Activated CD4-positive, alpha-beta T cell treated with anti-CD3 and anti-CD28 coated beads, Interleukin-2, amount 10 ng/mL, durations not matched to agents 24 days and 14 days (primary cell): Measurements from ENCODE around the gene M1AP. TPM values are rescaled to one million over a fixed set of nuclear protein-coding genes. Genes with fewer than 3 reads are reported as not detected.

ENCODE experiments used
- DNase-seq: peaks from one replicate; pipeline ENCODE4 v3.0.0; 2022
- H3K27ac Mint-ChIP-seq: one replicate; pipeline ENCODE4 v1.8.0; 2022; ENCODE audit warnings: mild to moderate bottlenecking, mixed read lengths
- H3K27me3 Mint-ChIP-seq: one replicate; pipeline ENCODE4 v1.8.0; 2022; ENCODE audit warnings: mixed read lengths
- H3K36me3 Mint-ChIP-seq: one replicate; pipeline ENCODE4 v1.8.0; 2022; ENCODE audit warnings: low read depth, mild to moderate bottlenecking, mixed read lengths
- H3K4me1 Mint-ChIP-seq: one replicate; pipeline ENCODE4 v1.8.0; 2021; ENCODE audit warnings: mixed read lengths
- H3K4me3 Mint-ChIP-seq: one replicate; pipeline ENCODE4 v1.8.0; 2022; ENCODE audit warnings: mild to moderate bottlenecking, moderate library complexity, mixed read lengths
- H3K9me3 Mint-ChIP-seq: one replicate; pipeline ENCODE4 v1.8.0; 2021; ENCODE audit warnings: mixed read lengths
- intact Hi-C: fragments of 100-400 bp; cut with micrococcal nuclease; formaldehyde crosslinking; loops from one replicate; pipeline ENCODE4 v1.15.1; 2023
- total RNA-seq: library from RNA; stranded (reverse); gene quantifications from 2 replicates; pipeline ENCODE4 v1.2.3, GENCODE V29; 2022

The M1AP gene
- total RNA-seq, 1 donor from 2014 or later, result not detected

- Mint-ChIP-seq H3K9me3 (no peaks in the 10 kb centered on the region), H3K27ac (no peak overlapping the region), H3K36me3 (peaks cover 3% of the 10 kb centered on the region), H3K27me3 (no peaks in the 10 kb centered on the region), H3K4me3 (no peak overlapping the region), H3K4me1 (no peaks in the 10 kb centered on the region)
- intact Hi-C loops, result no loop called here
- DNase-seq, result no peak
Observed at GRCh38 chr2:74675090-74675489, 27.0 kb upstream of the M1AP start.

GRCh38 chr2:74673826-74674528, 25.8 kb upstream of the M1AP start:
- Mint-ChIP-seq H3K4me1 (no peaks in the 10 kb centered on the region), H3K27me3 (no peaks in the 10 kb centered on the region), H3K36me3 (peaks cover 3% of the 10 kb centered on the region), H3K9me3 (no peaks in the 10 kb centered on the region), H3K27ac (no peak overlapping the region), H3K4me3 (no peak overlapping the region)
- no peak for DNase-seq
- intact Hi-C loops, result no loop called here

- H3K36me3 Mint-ChIP-seq, result peaks cover 1% of the 10 kb centered on the region
- H3K27me3 Mint-ChIP-seq, result no peaks in the 10 kb centered on the region
- H3K27ac Mint-ChIP-seq, result no peak overlapping the region
- H3K9me3 Mint-ChIP-seq, result no peaks in the 10 kb centered on the region
- intact Hi-C loops, result no loop called here
- no peak overlapping the region for H3K4me3 Mint-ChIP-seq
- H3K4me1 Mint-ChIP-seq, result no peaks in the 10 kb centered on the region
- no peak for DNase-seq
Observed at GRCh38 chr2:74671479-74671878, 23.3 kb upstream of the M1AP start.

GRCh38 chr2:74670263-74670662, 22.1 kb upstream of the M1AP start:
- H3K36me3 Mint-ChIP-seq, result no peaks in the 10 kb centered on the region
- H3K4me1 Mint-ChIP-seq, result no peaks in the 10 kb centered on the region
- no peaks in the 10 kb centered on the region for H3K27me3 Mint-ChIP-seq
- H3K27ac Mint-ChIP-seq, result no peak overlapping the region
- H3K4me3 Mint-ChIP-seq, result no peak overlapping the region
- H3K9me3 Mint-ChIP-seq, result no peaks in the 10 kb centered on the region
- intact Hi-C loops, result no loop called here
- DNase-seq, result no peak

GRCh38 chr2:74668087-74668486, 20.0 kb upstream of the M1AP start:
- H3K9me3 Mint-ChIP-seq, result no peaks in the 10 kb centered on the region
- no peaks in the 10 kb centered on the region for H3K4me1 Mint-ChIP-seq
- intact Hi-C loops, result no loop called here
- no peak for DNase-seq
- H3K27ac Mint-ChIP-seq, result no peak overlapping the region
- H3K36me3 Mint-ChIP-seq, result no peaks in the 10 kb centered on the region
- H3K27me3 Mint-ChIP-seq, result no peaks in the 10 kb centered on the region
- H3K4me3 Mint-ChIP-seq, result no peak overlapping the region

GRCh38 chr2:74659462-74659861, 11.3 kb upstream of the M1AP start:
- Mint-ChIP-seq H3K36me3 (no peaks in the 10 kb centered on the region), H3K4me1 (peaks cover 6% of the 10 kb centered on the region), H3K27ac (no peak overlapping the region), H3K9me3 (no peaks in the 10 kb centered on the region), H3K4me3 (no peak overlapping the region), H3K27me3 (peaks cover 13% of the 10 kb centered on the region)
- intact Hi-C loops, result no loop called here
- DNase-seq, result peak; percentile 39

GRCh38 chr2:74658516-74658915, 10.4 kb upstream of the M1AP start:
- peak; percentile 32 for DNase-seq
- Mint-ChIP-seq H3K9me3 (no peaks in the 10 kb centered on the region), H3K27ac (no peak overlapping the region), H3K4me3 (no peak overlapping the region), H3K4me1 (peaks cover 10% of the 10 kb centered on the region), H3K36me3 (no peaks in the 10 kb centered on the region), H3K27me3 (peaks cover 13% of the 10 kb centered on the region)
- intact Hi-C loops, result no loop called here

GRCh38 chr2:74655579-74655978, 7.4 kb upstream of the M1AP start:
- DNase-seq, result peak; percentile 52
- Mint-ChIP-seq H3K27me3 (peaks cover 13% of the 10 kb centered on the region), H3K36me3 (no peaks in the 10 kb centered on the region), H3K4me3 (peak overlapping the region; percentile 84), H3K4me1 (peaks cover 10% of the 10 kb centered on the region), H3K9me3 (peaks cover 2% of the 10 kb centered on the region), H3K27ac (no peak overlapping the region)
- intact Hi-C loops, result loop anchor here (2.0 kb wide), 1 partner anchor 181 kb away; no protein-coding TSS in a partner anchor

- H3K27me3 Mint-ChIP-seq, result peaks cover 17% of the 10 kb centered on the region
- peaks cover 2% of the 10 kb centered on the region for H3K9me3 Mint-ChIP-seq
- H3K4me3 Mint-ChIP-seq, result peak within 1 kb of the TSS; percentile 84
- peak; percentile 98 for DNase-seq
- peaks cover 10% of the 10 kb centered on the region for H3K4me1 Mint-ChIP-seq
- H3K27ac Mint-ChIP-seq, result peak within 1 kb of the TSS; percentile 38
- H3K36me3 Mint-ChIP-seq, result no peaks in the 10 kb centered on the region
- intact Hi-C loops, result loop anchor here (2.0 kb wide), 1 partner anchor 183 kb away; no protein-coding TSS in a partner anchor
Observed at GRCh38 chr2:74653985-74654882, 6.1 kb upstream of the M1AP start, which contains the start of gene SEMA4F. Gene SEMA4F (plus strand): TSS chr2:74654247. CDS start chr2:74654377, 130 bp downstream.

- Mint-ChIP-seq H3K4me1 (peaks cover 10% of the 10 kb centered on the region), H3K4me3 (peak overlapping the region; percentile 84), H3K36me3 (no peaks in the 10 kb centered on the region), H3K9me3 (peaks cover 3% of the 10 kb centered on the region), H3K27me3 (peaks cover 23% of the 10 kb centered on the region), H3K27ac (no peak overlapping the region)
- intact Hi-C loops, result no loop called here
- no peak for DNase-seq
Observed at GRCh38 chr2:74653589-74653984, 5.5 kb upstream of the M1AP start.

- no peak overlapping the region for H3K4me3 Mint-ChIP-seq
- no peaks in the 10 kb centered on the region for H3K4me1 Mint-ChIP-seq
Observed at GRCh38 chr2:74646834-74647482, 1.2 kb downstream of the M1AP start.

GRCh38 chr2:74646201-74646600, 1.9 kb downstream of the M1AP start:
- H3K4me3 Mint-ChIP-seq, result no peak overlapping the region
- peaks cover 30% of the 10 kb centered on the region for H3K27me3 Mint-ChIP-seq
- no peaks in the 10 kb centered on the region for H3K4me1 Mint-ChIP-seq
- peaks cover 3% of the 10 kb centered on the region for H3K9me3 Mint-ChIP-seq
- DNase-seq, result peak; percentile 32
- H3K27ac Mint-ChIP-seq, result no peak overlapping the region
- intact Hi-C loops, result no loop called here
- peaks cover 2% of the 10 kb centered on the region for H3K36me3 Mint-ChIP-seq

More at GRCh38 chr2:74646834-74647482, 1.2 kb downstream of the M1AP start:
- H3K36me3 Mint-ChIP-seq, result peaks cover 2% of the 10 kb centered on the region
- no peak overlapping the region for H3K27ac Mint-ChIP-seq
- intact Hi-C loops, result no loop called here
- peaks cover 30% of the 10 kb centered on the region for H3K27me3 Mint-ChIP-seq
- H3K9me3 Mint-ChIP-seq, result peaks cover 3% of the 10 kb centered on the region
- peak; percentile 41 for DNase-seq

- Mint-ChIP-seq H3K27me3 (peaks cover 35% of the 10 kb centered on the region), H3K4me3 (no peak overlapping the region), H3K4me1 (no peaks in the 10 kb centered on the region), H3K36me3 (peaks cover 2% of the 10 kb centered on the region), H3K9me3 (peaks cover 3% of the 10 kb centered on the region), H3K27ac (no peak overlapping the region)
- peak; percentile 45 for DNase-seq
- intact Hi-C loops, result no loop called here
Observed at GRCh38 chr2:74645344-74645743, 2.8 kb downstream of the M1AP start.

GRCh38 chr2:74639550-74639949, 8.6 kb downstream of the M1AP start:
- peaks cover 41% of the 10 kb centered on the region for H3K27me3 Mint-ChIP-seq
- H3K36me3 Mint-ChIP-seq, result no peaks in the 10 kb centered on the region
- intact Hi-C loops, result no loop called here
- no peak overlapping the region for H3K27ac Mint-ChIP-seq
- no peaks in the 10 kb centered on the region for H3K9me3 Mint-ChIP-seq
- no peaks in the 10 kb centered on the region for H3K4me1 Mint-ChIP-seq
- no peak overlapping the region for H3K4me3 Mint-ChIP-seq
- DNase-seq, result no peak
